HG03103 (cell line): ENCODE measurements around the gene FOSL1.
"Not testable (repeated sequence)": the region's sequence is repeated elsewhere in the genome, so short reads cannot be mapped to it uniquely, and the experiment has no call there.

Experiments used
- ATAC-seq: cut with Tn5 transposase; IDR thresholded peaks from one replicate; pipeline ENCODE4 v1.9.1; 2021; ENCODE audit warnings: low read depth; ENCODE audit not compliant: unreplicated experiment

The FOSL1 gene

GRCh38 chr11:65854852-65855837 lies 45.0 kb downstream of the FOSL1 start:
- ATAC-seq: no peak

GRCh38 chr11:65854161-65854592 lies 46.0 kb downstream of the FOSL1 start:
- ATAC-seq: no peak

GRCh38 chr11:65853246-65853979 lies 46.8 kb downstream of the FOSL1 start:
- ATAC-seq: no peak

- no peak for ATAC-seq
These were observed 47.5 kb downstream of the FOSL1 start for GRCh38 chr11:65852508-65853245.

- no peak for ATAC-seq
These were observed 48.2 kb downstream of the FOSL1 start for GRCh38 chr11:65851811-65852507.

GRCh38 chr11:65851083-65851579 lies 49.1 kb downstream of the FOSL1 start:
- ATAC-seq: no peak

- no peak for ATAC-seq
These were observed 49.7 kb downstream of the FOSL1 start for GRCh38 chr11:65850217-65851082.

GRCh38 chr11:65849771-65850216 lies 50.4 kb downstream of the FOSL1 start:
- ATAC-seq: no peak

GRCh38 chr11:65849366-65849765 lies 50.8 kb downstream of the FOSL1 start:
- no peak for ATAC-seq

- not testable (repeated sequence) for ATAC-seq
These were observed 51.5 kb downstream of the FOSL1 start for GRCh38 chr11:65848693-65849092.

GRCh38 chr11:65847746-65848145 lies 52.4 kb downstream of the FOSL1 start:
- ATAC-seq: no peak

- no peak for ATAC-seq
These were observed 55.8 kb downstream of the FOSL1 start for GRCh38 chr11:65844231-65844872.

- ATAC-seq: no peak
These were observed 56.4 kb downstream of the FOSL1 start for GRCh38 chr11:65843811-65844210.

GRCh38 chr11:65842144-65842543 lies 58.0 kb downstream of the FOSL1 start:
- no peak for ATAC-seq
